SK-N-SH treated with all-trans-retinoic acid at 6 μM for 48 hours (cell line): Measurements from ENCODE around the gene SLC19A1.

Experiments used
- ATAC-seq: fragments of 200-7000 bp; cut with Tn5 transposase; 3 replicates; pipeline ENCODE4 v1.9.1; 2020; ENCODE audit warnings: mild to moderate bottlenecking, moderate library complexity
- ARNTL ChIP-seq: fragments of 450-650 bp; formaldehyde crosslinking; IDR thresholded peaks from 2 replicates; pipeline ENCODE4 v1.5.0; 2020; ENCODE audit warnings: low read depth, mild to moderate bottlenecking, moderate library complexity, borderline replicate concordance
- BACH2 ChIP-seq: fragments of 250-450 bp; sonication (Bioruptor Pico); IDR thresholded peaks from 2 replicates; pipeline ENCODE4 v1.9.0; 2021; ENCODE audit warnings: mild to moderate bottlenecking, borderline replicate concordance
- CSDC2 ChIP-seq: fragments of 250-450 bp; sonication (Bioruptor Pico); IDR thresholded peaks from 2 replicates; pipeline ENCODE4 v1.5.0; 2020; ENCODE audit warnings: mild to moderate bottlenecking, moderate library complexity
- ESRRG ChIP-seq: fragments of 250-450 bp; sonication (Bioruptor Pico); IDR thresholded peaks from 2 replicates; pipeline ENCODE4 v1.6.1; 2021; ENCODE audit warnings: mild to moderate bottlenecking
- GLIS3 ChIP-seq: fragments of 250-450 bp; sonication (Bioruptor Pico); IDR thresholded peaks from 2 replicates; pipeline ENCODE4 v1.5.0; 2020; ENCODE audit warnings: mild to moderate bottlenecking, moderate library complexity
- ISL1 ChIP-seq: fragments of 250-450 bp; sonication (Bioruptor Pico); IDR thresholded peaks from 2 replicates; pipeline ENCODE4 v2.1.2; 2022; ENCODE audit warnings: mild to moderate bottlenecking, moderate library complexity
- OSR1 ChIP-seq: fragments of 250-450 bp; sonication (Bioruptor Pico); IDR thresholded peaks from 2 replicates; pipeline ENCODE4 v1.8.0; 2022; ENCODE audit warnings: moderate library complexity, mild to moderate bottlenecking, inconsistent platforms
- RARB ChIP-seq: fragments of 250-450 bp; sonication (Bioruptor Pico); IDR thresholded peaks from 2 replicates; pipeline ENCODE4 v1.8.0; 2021; ENCODE audit warnings: mild to moderate bottlenecking, moderate library complexity
- SNAI2 ChIP-seq: fragments of 250-450 bp; sonication (Bioruptor Pico); IDR thresholded peaks from 2 replicates; pipeline ENCODE4 v1.5.0; 2020; ENCODE audit warnings: mild to moderate bottlenecking, moderate library complexity
- TCF4 ChIP-seq: fragments of 250-450 bp; sonication (Bioruptor Pico); IDR thresholded peaks from 2 replicates; pipeline ENCODE4 v1.8.0; 2021; ENCODE audit warnings: mild to moderate bottlenecking, moderate library complexity, borderline replicate concordance
- ZC3H10 ChIP-seq: fragments of 250-450 bp; sonication (Bioruptor Pico); IDR thresholded peaks from 2 replicates; pipeline ENCODE4 v1.5.1; 2021; ENCODE audit warnings: mild to moderate bottlenecking, moderate library complexity
- ZFP3 ChIP-seq: fragments of 250-450 bp; sonication (Bioruptor Pico); IDR thresholded peaks from 2 replicates; pipeline ENCODE4 v1.5.0; 2020; ENCODE audit warnings: mild to moderate bottlenecking, moderate library complexity
- ZFP30 ChIP-seq: fragments of 450-650 bp; formaldehyde crosslinking; IDR thresholded peaks from 2 replicates; pipeline ENCODE4 v1.5.0; 2022; ENCODE audit warnings: mild to moderate bottlenecking, moderate library complexity
- ZNF565 ChIP-seq: fragments of 450-650 bp; formaldehyde crosslinking; conservative IDR thresholded peaks from 2 replicates; pipeline ENCODE4 v1.5.0; 2020; ENCODE audit warnings: low read depth, mild to moderate bottlenecking, moderate library complexity
- ZNF70 ChIP-seq: fragments of 450-650 bp; formaldehyde crosslinking; IDR thresholded peaks from 2 replicates; pipeline ENCODE4 v1.5.0; 2020; ENCODE audit warnings: mild to moderate bottlenecking, moderate library complexity
- ZNF8 ChIP-seq: fragments of 450-650 bp; formaldehyde crosslinking; IDR thresholded peaks from 2 replicates; pipeline ENCODE4 v1.5.0; 2020; ENCODE audit warnings: mild to moderate bottlenecking, moderate library complexity
- TF ChIP-seq, protein P1 (sequence below): fragments of 250-450 bp; sonication (Bioruptor Pico); IDR thresholded peaks from 2 replicates; pipeline ENCODE4 v1.5.0; 2020; ENCODE audit warnings: mild to moderate bottlenecking, moderate library complexity
- TF ChIP-seq, protein P2 (sequence below): fragments of 250-450 bp; sonication (Bioruptor Pico); IDR thresholded peaks from 2 replicates; pipeline ENCODE4 v1.5.1; 2021; ENCODE audit warnings: mild to moderate bottlenecking, moderate library complexity
- TF ChIP-seq, protein P3 (sequence below): fragments of 250-450 bp; sonication (Bioruptor Pico); IDR thresholded peaks from 2 replicates; pipeline ENCODE4 v1.8.0; 2020; ENCODE audit warnings: mild to moderate bottlenecking, moderate library complexity, borderline replicate concordance
- TF ChIP-seq, protein P4 (sequence below): fragments of 250-450 bp; sonication (Bioruptor Pico); IDR thresholded peaks from 2 replicates; pipeline ENCODE4 v1.5.1; 2020; ENCODE audit warnings: low read depth, mild to moderate bottlenecking, moderate library complexity
- TF ChIP-seq, protein P5 (sequence below): fragments of 250-450 bp; sonication (Bioruptor Pico); IDR thresholded peaks from 2 replicates; pipeline ENCODE4 v1.8.0; 2021; ENCODE audit warnings: low read depth, mild to moderate bottlenecking, moderate library complexity, borderline replicate concordance

Gene SLC19A1

DNA sequence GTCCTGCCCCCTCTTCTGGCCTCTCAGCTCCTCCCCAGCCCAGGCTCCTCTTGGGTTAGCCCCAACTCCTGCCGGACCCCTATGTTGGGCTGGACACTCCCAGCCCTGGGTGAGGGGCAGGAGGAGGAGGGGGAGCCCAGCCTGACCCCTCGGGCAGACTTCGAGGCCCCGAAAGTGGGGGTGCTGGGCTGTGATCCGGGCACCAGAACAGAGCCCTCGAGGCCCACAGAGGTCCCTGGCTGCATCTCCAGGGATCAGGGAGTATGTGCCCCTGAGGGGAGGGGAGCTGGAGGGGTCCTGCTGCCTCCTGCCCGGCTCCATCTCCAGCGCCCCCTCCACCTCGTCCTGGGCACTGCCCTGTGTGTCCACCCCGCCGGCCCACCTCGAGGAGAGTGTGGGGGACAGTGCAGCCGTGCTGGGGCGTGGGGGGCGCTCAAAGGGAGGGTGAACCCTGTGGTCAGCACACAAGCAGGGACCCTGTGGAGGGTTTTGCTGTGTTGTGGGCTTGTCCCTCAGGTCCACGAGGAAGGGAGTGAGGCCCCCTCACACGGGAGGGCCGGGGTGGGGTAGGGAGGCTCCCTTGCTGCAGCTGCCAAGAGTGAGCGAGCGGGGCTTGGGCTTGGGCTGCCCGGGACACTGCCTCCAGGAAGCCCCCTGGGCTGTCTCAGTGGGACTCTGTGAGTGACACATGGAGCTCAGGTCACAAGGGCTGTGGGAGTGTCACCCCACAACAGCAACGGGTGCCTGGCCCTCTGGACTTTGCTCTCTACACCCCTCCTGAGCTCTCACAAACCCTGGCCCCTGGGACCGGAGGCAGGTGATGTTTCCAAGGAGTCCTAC lies 82.8 kb downstream of the SLC19A1 start:
- TF ChIP-seq ARNTL (CRISPR knock-in tag) (no peak), ZNF8 (CRISPR knock-in tag) (no peak), CSDC2 (CRISPR knock-in tag) (no peak), ZC3H10 (CRISPR knock-in tag) (no peak), ZFP30 (CRISPR knock-in tag) (no peak), ZNF70 (CRISPR knock-in tag) (no peak), GLIS3 (CRISPR knock-in tag) (no peak), OSR1 (CRISPR knock-in tag) (no peak), TCF4 (CRISPR knock-in tag) (no peak), ISL1 (CRISPR knock-in tag) (no peak), BACH2 (CRISPR knock-in tag) (no peak), ESRRG (CRISPR knock-in tag) (no peak), ZFP3 (no peak)
- TF ChIP-seq, protein P1, sequence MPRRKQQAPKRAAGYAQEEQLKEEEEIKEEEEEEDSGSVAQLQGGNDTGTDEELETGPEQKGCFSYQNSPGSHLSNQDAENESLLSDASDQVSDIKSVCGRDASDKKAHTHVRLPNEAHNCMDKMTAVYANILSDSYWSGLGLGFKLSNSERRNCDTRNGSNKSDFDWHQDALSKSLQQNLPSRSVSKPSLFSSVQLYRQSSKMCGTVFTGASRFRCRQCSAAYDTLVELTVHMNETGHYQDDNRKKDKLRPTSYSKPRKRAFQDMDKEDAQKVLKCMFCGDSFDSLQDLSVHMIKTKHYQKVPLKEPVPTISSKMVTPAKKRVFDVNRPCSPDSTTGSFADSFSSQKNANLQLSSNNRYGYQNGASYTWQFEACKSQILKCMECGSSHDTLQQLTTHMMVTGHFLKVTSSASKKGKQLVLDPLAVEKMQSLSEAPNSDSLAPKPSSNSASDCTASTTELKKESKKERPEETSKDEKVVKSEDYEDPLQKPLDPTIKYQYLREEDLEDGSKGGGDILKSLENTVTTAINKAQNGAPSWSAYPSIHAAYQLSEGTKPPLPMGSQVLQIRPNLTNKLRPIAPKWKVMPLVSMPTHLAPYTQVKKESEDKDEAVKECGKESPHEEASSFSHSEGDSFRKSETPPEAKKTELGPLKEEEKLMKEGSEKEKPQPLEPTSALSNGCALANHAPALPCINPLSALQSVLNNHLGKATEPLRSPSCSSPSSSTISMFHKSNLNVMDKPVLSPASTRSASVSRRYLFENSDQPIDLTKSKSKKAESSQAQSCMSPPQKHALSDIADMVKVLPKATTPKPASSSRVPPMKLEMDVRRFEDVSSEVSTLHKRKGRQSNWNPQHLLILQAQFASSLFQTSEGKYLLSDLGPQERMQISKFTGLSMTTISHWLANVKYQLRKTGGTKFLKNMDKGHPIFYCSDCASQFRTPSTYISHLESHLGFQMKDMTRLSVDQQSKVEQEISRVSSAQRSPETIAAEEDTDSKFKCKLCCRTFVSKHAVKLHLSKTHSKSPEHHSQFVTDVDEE (CRISPR knock-in tag), result no peak
- TF ChIP-seq, protein P2, sequence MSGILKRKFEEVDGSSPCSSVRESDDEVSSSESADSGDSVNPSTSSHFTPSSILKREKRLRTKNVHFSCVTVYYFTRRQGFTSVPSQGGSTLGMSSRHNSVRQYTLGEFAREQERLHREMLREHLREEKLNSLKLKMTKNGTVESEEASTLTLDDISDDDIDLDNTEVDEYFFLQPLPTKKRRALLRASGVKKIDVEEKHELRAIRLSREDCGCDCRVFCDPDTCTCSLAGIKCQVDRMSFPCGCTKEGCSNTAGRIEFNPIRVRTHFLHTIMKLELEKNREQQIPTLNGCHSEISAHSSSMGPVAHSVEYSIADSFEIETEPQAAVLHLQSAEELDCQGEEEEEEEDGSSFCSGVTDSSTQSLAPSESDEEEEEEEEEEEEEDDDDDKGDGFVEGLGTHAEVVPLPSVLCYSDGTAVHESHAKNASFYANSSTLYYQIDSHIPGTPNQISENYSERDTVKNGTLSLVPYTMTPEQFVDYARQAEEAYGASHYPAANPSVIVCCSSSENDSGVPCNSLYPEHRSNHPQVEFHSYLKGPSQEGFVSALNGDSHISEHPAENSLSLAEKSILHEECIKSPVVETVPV (CRISPR knock-in tag), result no peak
- TF ChIP-seq, protein P3, sequence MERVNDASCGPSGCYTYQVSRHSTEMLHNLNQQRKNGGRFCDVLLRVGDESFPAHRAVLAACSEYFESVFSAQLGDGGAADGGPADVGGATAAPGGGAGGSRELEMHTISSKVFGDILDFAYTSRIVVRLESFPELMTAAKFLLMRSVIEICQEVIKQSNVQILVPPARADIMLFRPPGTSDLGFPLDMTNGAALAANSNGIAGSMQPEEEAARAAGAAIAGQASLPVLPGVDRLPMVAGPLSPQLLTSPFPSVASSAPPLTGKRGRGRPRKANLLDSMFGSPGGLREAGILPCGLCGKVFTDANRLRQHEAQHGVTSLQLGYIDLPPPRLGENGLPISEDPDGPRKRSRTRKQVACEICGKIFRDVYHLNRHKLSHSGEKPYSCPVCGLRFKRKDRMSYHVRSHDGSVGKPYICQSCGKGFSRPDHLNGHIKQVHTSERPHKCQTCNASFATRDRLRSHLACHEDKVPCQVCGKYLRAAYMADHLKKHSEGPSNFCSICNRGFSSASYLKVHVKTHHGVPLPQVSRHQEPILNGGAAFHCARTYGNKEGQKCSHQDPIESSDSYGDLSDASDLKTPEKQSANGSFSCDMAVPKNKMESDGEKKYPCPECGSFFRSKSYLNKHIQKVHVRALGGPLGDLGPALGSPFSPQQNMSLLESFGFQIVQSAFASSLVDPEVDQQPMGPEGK (CRISPR knock-in tag), result no peak
- ATAC-seq, result no peak

DNA sequence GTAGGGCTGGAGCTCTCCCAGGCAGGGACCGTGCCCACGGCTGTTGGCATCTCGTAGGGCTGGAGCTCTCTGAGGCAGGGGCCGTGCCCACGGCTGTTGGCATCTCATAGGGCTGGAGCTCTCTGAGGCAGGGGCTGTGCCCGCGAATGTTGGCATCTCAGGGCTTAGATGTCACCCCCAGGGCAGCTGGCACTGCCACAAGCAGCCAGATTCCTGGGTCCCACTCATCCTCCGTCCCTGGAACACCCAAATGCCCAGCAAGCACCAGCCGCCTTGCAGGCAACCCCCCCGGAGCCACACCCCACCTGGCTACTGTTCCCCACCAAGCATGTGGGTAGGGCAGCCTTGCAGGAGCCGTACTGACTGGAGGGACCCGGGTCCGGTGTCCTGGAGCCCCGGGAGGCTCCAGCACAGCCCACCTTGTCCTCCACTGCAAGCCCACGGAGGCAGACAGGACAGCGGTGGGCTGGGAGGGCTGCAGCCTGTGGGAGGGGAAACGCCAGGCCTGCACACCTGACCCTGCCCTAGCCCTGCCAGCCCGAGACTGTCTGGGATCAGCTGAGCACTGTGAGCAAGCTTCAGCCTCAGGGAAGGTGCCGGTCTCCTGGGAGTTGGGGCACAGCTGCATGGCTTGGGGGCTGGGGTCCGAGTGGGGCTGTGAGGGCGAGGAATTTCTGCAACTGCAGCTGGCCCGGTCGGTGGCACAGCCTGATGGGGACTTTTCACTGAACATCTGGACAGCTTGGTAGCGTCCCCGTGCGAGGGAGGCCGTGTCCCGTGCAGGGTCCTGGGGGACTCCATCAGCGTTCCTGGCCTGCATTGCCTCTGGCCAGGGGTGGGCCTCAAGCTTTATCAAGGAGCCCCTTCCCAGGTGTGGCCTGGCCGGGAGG lies 83.7 kb downstream of the SLC19A1 start:
- TF ChIP-seq, protein P3 (CRISPR knock-in tag), result no peak
- TF ChIP-seq SNAI2 (no peak), ISL1 (CRISPR knock-in tag) (no peak), OSR1 (CRISPR knock-in tag) (no peak), RARB (CRISPR knock-in tag) (no peak), ZNF565 (CRISPR knock-in tag) (no peak), ZFP30 (CRISPR knock-in tag) (no peak)
- TF ChIP-seq, protein P4, sequence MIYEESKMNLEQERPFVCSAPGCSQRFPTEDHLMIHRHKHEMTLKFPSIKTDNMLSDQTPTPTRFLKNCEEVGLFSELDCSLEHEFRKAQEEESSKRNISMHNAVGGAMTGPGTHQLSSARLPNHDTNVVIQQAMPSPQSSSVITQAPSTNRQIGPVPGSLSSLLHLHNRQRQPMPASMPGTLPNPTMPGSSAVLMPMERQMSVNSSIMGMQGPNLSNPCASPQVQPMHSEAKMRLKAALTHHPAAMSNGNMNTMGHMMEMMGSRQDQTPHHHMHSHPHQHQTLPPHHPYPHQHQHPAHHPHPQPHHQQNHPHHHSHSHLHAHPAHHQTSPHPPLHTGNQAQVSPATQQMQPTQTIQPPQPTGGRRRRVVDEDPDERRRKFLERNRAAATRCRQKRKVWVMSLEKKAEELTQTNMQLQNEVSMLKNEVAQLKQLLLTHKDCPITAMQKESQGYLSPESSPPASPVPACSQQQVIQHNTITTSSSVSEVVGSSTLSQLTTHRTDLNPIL (CRISPR knock-in tag), result no peak
- TF ChIP-seq, protein P1 (CRISPR knock-in tag), result no peak
- TF ChIP-seq, protein P5, sequence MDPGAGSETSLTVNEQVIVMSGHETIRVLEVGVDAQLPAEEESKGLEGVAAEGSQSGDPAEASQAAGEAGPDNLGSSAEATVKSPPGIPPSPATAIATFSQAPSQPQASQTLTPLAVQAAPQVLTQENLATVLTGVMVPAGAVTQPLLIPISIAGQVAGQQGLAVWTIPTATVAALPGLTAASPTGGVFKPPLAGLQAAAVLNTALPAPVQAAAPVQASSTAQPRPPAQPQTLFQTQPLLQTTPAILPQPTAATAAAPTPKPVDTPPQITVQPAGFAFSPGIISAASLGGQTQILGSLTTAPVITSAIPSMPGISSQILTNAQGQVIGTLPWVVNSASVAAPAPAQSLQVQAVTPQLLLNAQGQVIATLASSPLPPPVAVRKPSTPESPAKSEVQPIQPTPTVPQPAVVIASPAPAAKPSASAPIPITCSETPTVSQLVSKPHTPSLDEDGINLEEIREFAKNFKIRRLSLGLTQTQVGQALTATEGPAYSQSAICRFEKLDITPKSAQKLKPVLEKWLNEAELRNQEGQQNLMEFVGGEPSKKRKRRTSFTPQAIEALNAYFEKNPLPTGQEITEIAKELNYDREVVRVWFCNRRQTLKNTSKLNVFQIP (CRISPR knock-in tag), result no peak
- TF ChIP-seq, all 23 proteins: peak for 0
- ATAC-seq, result no peak
